ENCODE data around the gene RSL24D1.

GRCh38 chr15:55224892-55225291, 28.2 kb upstream of the RSL24D1 start:
- TF ChIP-seq KAT7 (CRISPR knock-in tag; IDR thresholded peaks at IDR 0.05; ENCODE audit: borderline replicate concordance) (no peak), YY1 (IDR thresholded peaks at IDR 0.05; ENCODE audit: insufficient read depth, insufficient replicate concordance, low read depth, low read length) (no peak)

Measured in HepG2 (cell line).